Measurements from ENCODE around the gene BRINP2. TPM values are rescaled to one million over a fixed set of nuclear protein-coding genes. Genes with fewer than 3 reads are reported as not detected.

The BRINP2 gene
- total RNA-seq, 4 donors from 2014 or later: not detected

GRCh38 chr1:177252877-177253276 is 82.1 kb downstream of the BRINP2 start:
- Histone ChIP-seq H3K27ac (no peak overlapping the region), H3K4me3 (no peak overlapping the region), H3K9me3 (no peaks in the 10 kb centered on the region), H3K4me1 (peaks cover 0 to 11% (median 0%) of the 10 kb centered on the region in 3 donors), H3K27me3 (no peaks in the 10 kb centered on the region), H3K36me3 (no peaks in the 10 kb centered on the region)
- no peak for DNase-seq
- intact Hi-C loops (cut with DNase I): no loop called here
- TF ChIP-seq POLR2A (IDR thresholded peaks at IDR 0.05): no peak
- TF ChIP-seq, protein P1, sequence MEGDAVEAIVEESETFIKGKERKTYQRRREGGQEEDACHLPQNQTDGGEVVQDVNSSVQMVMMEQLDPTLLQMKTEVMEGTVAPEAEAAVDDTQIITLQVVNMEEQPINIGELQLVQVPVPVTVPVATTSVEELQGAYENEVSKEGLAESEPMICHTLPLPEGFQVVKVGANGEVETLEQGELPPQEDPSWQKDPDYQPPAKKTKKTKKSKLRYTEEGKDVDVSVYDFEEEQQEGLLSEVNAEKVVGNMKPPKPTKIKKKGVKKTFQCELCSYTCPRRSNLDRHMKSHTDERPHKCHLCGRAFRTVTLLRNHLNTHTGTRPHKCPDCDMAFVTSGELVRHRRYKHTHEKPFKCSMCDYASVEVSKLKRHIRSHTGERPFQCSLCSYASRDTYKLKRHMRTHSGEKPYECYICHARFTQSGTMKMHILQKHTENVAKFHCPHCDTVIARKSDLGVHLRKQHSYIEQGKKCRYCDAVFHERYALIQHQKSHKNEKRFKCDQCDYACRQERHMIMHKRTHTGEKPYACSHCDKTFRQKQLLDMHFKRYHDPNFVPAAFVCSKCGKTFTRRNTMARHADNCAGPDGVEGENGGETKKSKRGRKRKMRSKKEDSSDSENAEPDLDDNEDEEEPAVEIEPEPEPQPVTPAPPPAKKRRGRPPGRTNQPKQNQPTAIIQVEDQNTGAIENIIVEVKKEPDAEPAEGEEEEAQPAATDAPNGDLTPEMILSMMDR (IDR thresholded peaks at IDR 0.05): no peak

DNA sequence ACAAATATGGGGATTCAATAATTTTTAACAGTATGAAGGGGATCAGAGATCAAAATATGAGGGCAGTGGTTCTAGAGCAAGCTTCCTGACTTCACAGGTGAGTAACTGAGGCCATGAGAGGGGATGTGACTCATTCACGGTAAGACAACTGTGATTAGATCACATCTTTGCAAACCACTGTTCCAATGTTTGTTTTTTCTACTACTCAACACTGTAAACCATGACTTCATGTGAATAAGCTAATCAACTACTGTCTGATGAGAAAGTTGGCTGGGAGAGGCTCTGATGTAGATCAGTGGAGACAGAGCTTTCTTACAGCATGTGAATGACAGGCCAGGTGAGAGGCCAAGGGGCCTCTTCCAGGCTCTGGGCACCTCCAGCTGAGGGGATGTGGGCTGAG is 84.7 kb downstream of the BRINP2 start:
- Histone ChIP-seq H3K4me3 (no peak overlapping the region), H3K9me3 (no peaks in the 10 kb centered on the region), H3K36me3 (no peaks in the 10 kb centered on the region), H3K27ac (no peak overlapping the region), H3K27me3 (no peaks in the 10 kb centered on the region), H3K4me1 (peaks cover 0 to 11% (median 0%) of the 10 kb centered on the region in 3 donors)
- intact Hi-C loops (cut with DNase I): no loop called here
- no peak for DNase-seq
- TF ChIP-seq POLR2A (IDR thresholded peaks at IDR 0.05): no peak
- TF ChIP-seq, protein P1 (IDR thresholded peaks at IDR 0.05): no peak
- 17 to 26% methylated on average over 1 of the region's 1 CpG for WGBS, 2 donors

DNA sequence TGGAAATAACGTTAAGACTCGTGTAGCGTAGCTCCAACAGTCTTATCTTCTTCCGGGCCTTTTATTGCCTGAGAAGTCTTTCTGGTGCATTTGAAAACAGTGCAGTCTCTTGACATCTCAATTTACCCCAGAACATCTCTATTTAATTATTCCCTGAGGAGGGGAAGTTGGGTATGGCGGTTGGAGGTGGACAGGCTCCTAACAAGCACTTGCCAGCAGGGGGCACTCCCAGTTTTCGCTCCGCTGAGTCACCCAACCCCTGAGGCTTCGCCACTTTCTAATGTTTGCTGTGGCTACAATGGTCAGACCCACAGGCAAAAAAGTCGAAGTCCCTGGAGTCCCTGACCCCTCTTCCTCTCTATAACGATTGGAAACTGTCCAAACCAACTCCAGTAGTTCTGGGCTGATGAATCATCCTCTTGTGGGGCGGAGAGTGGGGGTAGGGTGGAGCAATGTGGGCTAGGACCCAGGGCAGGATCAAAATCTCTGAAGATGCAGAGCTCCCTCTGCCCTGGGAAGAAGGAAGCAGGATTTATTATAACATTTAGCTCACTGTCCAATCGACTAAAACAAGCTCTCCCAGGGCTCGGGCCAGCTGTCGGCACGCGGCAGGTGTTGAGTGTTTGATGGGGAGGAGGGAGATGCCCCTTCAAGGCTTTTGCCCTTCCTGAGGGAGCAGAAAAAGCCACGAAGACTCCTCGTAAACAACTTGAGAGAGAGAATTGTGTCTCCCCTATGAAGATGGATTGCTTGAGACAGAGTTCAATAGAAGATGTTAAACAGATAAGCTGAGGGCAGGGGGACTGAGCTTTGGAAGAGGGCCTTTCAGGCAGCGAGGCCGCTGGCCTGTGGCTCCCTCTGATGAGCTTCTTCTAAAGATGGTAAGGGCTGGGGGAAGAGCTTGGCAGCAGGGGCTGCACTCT is 85.7 kb downstream of the BRINP2 start:
- no peaks in the 10 kb centered on the region for H3K27me3 ChIP-seq
- peaks cover 0 to 11% (median 0%) of the 10 kb centered on the region in 3 donors for H3K4me1 ChIP-seq
- no peaks in the 10 kb centered on the region for H3K9me3 ChIP-seq
- intact Hi-C loops (cut with DNase I): no loop called here
- TF ChIP-seq POLR2A (IDR thresholded peaks at IDR 0.05): no peak
- TF ChIP-seq, protein P1 (IDR thresholded peaks at IDR 0.05): peak in 5 of 6 experiments; percentile 32 to 55 (median 38)
- H3K4me3 ChIP-seq: no peak overlapping the region
- DNase-seq: no peak
- 37 to 52% methylated on average over 12 to 20 of the region's 20 CpGs for WGBS, 2 donors
- H3K27ac ChIP-seq: peak overlapping the region in 1 of 4 donors; percentile 13
- H3K36me3 ChIP-seq: no peaks in the 10 kb centered on the region

DNA sequence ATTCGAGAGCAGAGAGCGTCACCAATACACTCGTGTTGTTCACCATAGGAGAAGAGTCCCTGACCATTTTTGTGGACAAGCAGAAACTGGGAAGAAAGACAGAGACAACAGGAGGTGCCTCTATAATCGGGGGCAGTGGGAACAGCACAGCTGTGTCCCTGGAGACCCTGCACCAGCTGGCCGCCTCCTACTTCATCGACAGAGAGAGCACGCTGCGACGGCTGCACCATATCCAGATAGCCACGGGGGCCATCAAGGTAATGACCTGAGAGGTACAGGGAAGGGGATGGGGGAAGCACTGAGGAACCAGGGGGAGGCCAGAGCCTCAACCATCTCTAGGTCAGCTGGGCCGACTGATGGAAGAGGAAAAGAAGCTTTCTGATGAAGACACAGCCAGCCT is 86.4 kb downstream of the BRINP2 start:
- WGBS, 2 donors: 82 to 83% methylated on average over 10 to 11 of the region's 11 CpGs
- H3K4me3 ChIP-seq: no peak overlapping the region
- no peaks in the 10 kb centered on the region for H3K9me3 ChIP-seq
- no peak overlapping the region for H3K27ac ChIP-seq
- intact Hi-C loops (cut with DNase I): no loop called here
- H3K36me3 ChIP-seq: no peaks in the 10 kb centered on the region
- TF ChIP-seq, protein P1 (IDR thresholded peaks at IDR 0.05): no peak
- TF ChIP-seq POLR2A (IDR thresholded peaks at IDR 0.05): no peak
- no peaks in the 10 kb centered on the region for H3K27me3 ChIP-seq
- no peak for DNase-seq
- peaks cover 0 to 11% (median 0%) of the 10 kb centered on the region in 3 donors for H3K4me1 ChIP-seq

- WGBS, 2 donors: 73 to 86% methylated on average over 4 of the region's 4 CpGs
- H3K4me1 ChIP-seq: peaks cover 0 to 11% (median 0%) of the 10 kb centered on the region in 3 donors
- no peaks in the 10 kb centered on the region for H3K36me3 ChIP-seq
- no peaks in the 10 kb centered on the region for H3K27me3 ChIP-seq
- no peak for DNase-seq
- H3K9me3 ChIP-seq: no peaks in the 10 kb centered on the region
- no peak overlapping the region for H3K27ac ChIP-seq
- TF ChIP-seq, protein P1 (IDR thresholded peaks at IDR 0.05): no peak
- TF ChIP-seq POLR2A (IDR thresholded peaks at IDR 0.05): no peak
- intact Hi-C loops (cut with DNase I): no loop called here
- H3K4me3 ChIP-seq: no peak overlapping the region
These were observed 86.8 kb downstream of the BRINP2 start for GRCh38 chr1:177257576-177257975.

Data from esophagus squamous epithelium (tissue), 5 donors.